ENCODE results near the gene CASZ1. TPM values are rescaled to one million over a fixed set of nuclear protein-coding genes. Genes with fewer than 3 reads are reported as not detected.

The CASZ1 gene
- total RNA-seq, 1 experiment from 2014 or later, result 11.1 TPM

- Mint-ChIP-seq H3K27ac (ENCODE audit: low read depth, unreplicated experiment) (no peak overlapping the region), H3K27me3 (ENCODE audit: insufficient read depth, unreplicated experiment) (no peaks in the 10 kb centered on the region), H3K4me3 (ENCODE audit: unreplicated experiment) (no peak overlapping the region), H3K4me1 (ENCODE audit: insufficient read depth, unreplicated experiment) (no peaks in the 10 kb centered on the region), H3K9me3 (ENCODE audit: unreplicated experiment) (no peaks in the 10 kb centered on the region), H3K36me3 (ENCODE audit: insufficient read depth, unreplicated experiment) (no peaks in the 10 kb centered on the region)
- BruUV-seq (replicated peaks), result no TSS peak
- intact Hi-C loops (cut with micrococcal nuclease), result loop anchor here (10.0 kb wide), 1 partner anchor 58 kb away; the partner anchor contains the start of gene CASZ1
- no peak for TF ChIP-seq CTCF (IDR thresholded peaks at IDR 0.05; ENCODE audit: unreplicated experiment)
- ChIA-PET CTCF (no interaction called here), POLR2A (no interaction called here)
- no peak for DNase-seq (ENCODE audit: unreplicated experiment)
Measured at GRCh38 chr1:10736634-10737586, 59.5 kb downstream of the CASZ1 start.

- H3K27me3 Mint-ChIP-seq (ENCODE audit: insufficient read depth, unreplicated experiment), result no peaks in the 10 kb centered on the region
- TF ChIP-seq CTCF (IDR thresholded peaks at IDR 0.05; ENCODE audit: unreplicated experiment), result no peak
- H3K4me3 Mint-ChIP-seq (ENCODE audit: unreplicated experiment), result no peak overlapping the region
- H3K27ac Mint-ChIP-seq (ENCODE audit: low read depth, unreplicated experiment), result no peak overlapping the region
- no peaks in the 10 kb centered on the region for H3K9me3 Mint-ChIP-seq (ENCODE audit: unreplicated experiment)
- ChIA-PET POLR2A (interaction anchor here (0.5 kb wide), 1 partner anchor 68 kb away, joined by 3 read pairs; no protein-coding TSS in a partner anchor), CTCF (no interaction called here)
- no TSS peak for BruUV-seq (replicated peaks)
- no peaks in the 10 kb centered on the region for H3K4me1 Mint-ChIP-seq (ENCODE audit: insufficient read depth, unreplicated experiment)
- intact Hi-C loops (cut with micrococcal nuclease), result loop anchor here (10.0 kb wide), 1 partner anchor 59 kb away; the partner anchor contains the start of gene CASZ1
- H3K36me3 Mint-ChIP-seq (ENCODE audit: insufficient read depth, unreplicated experiment), result no peaks in the 10 kb centered on the region
- no peak for DNase-seq (ENCODE audit: unreplicated experiment)
Measured at GRCh38 chr1:10735563-10736305, 60.7 kb downstream of the CASZ1 start.

DNA sequence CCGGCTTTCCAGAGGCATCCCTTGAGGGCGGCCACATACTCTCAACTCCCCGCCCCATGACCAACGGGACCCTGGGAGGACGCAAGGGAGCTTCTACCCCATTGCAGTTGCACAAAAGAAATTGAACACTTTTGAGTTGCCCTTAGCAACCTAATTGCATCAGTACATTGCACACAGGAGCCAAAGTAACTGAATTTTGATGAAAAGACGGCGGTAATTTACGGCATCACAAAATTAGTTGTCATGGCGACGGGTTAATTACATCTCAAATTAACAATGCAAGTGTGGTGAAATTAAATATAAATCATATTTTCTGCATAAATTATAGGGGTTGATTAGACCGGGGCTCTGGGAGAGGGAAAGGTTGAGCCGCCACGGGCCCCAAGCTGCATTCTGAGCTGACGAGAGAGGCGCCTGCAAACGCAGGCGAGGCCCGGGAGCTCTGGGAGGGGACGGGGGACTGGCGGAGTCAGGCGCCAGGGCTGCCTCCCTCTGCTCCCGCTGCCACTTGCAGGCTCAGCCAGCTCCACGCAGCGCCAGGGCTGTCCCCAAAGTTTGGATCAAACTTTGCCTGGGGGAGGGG is 61.4 kb downstream of the CASZ1 start:
- TF ChIP-seq CTCF (IDR thresholded peaks at IDR 0.05; ENCODE audit: unreplicated experiment), result no peak
- no peak overlapping the region for H3K27ac Mint-ChIP-seq (ENCODE audit: low read depth, unreplicated experiment)
- DNase-seq (ENCODE audit: unreplicated experiment), result no peak
- H3K9me3 Mint-ChIP-seq (ENCODE audit: unreplicated experiment), result no peaks in the 10 kb centered on the region
- no peaks in the 10 kb centered on the region for H3K27me3 Mint-ChIP-seq (ENCODE audit: insufficient read depth, unreplicated experiment)
- ChIA-PET POLR2A (no interaction called here), CTCF (no interaction called here)
- intact Hi-C loops (cut with micrococcal nuclease), result loop anchor here (10.0 kb wide), 1 partner anchor 60 kb away; the partner anchor contains the start of gene CASZ1
- H3K4me1 Mint-ChIP-seq (ENCODE audit: insufficient read depth, unreplicated experiment), result no peaks in the 10 kb centered on the region
- H3K36me3 Mint-ChIP-seq (ENCODE audit: insufficient read depth, unreplicated experiment), result no peaks in the 10 kb centered on the region
- H3K4me3 Mint-ChIP-seq (ENCODE audit: unreplicated experiment), result no peak overlapping the region
- no TSS peak for BruUV-seq (replicated peaks)

Data from MCF 10A (cell line).